Central memory CD4-positive, alpha-beta T cell (primary cell): ENCODE results near the gene CPB1.

Source experiments
- DNase-seq: peaks from one replicate; pipeline ENCODE4 v3.0.0; 2022

CPB1 gene

DNA sequence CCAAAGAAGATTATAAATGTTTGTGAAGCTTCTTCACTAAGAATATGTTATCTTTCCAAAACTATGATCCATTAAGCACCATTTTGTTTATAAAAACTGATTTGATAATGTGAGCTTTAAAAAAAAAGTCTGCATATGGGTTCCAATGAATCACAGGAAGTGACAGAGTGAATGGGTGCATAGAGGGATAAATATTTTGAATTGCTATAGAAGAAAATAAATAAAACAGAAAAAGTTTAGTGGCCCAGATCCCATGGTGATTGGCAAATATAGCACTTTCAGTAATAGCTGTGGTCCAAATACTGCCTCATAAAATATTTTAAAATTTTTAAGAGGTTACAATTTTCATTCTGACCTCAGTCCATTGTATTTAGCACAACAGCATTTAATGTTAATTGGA, 56.6 kb downstream of the CPB1 start:
- no peak for DNase-seq

DNA sequence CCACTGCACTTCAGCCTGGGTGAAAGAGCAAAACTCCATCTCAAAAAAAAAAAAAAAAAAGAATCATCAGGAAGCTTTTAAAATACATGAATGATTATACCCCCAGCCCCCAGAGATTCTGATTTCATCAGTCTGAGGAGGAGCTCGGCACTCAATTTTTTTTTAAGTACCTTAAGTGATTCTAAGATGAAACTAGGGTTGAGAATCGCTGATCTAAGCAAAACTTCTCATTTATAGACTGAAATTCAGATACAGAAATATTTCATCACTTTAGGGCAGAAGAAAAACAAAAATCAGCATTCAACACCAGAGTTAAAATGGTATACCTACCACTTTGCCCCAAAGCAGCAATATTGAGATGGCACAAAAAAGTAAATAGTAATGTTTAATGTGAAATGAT, 62.2 kb downstream of the CPB1 start:
- no peak for DNase-seq

DNA sequence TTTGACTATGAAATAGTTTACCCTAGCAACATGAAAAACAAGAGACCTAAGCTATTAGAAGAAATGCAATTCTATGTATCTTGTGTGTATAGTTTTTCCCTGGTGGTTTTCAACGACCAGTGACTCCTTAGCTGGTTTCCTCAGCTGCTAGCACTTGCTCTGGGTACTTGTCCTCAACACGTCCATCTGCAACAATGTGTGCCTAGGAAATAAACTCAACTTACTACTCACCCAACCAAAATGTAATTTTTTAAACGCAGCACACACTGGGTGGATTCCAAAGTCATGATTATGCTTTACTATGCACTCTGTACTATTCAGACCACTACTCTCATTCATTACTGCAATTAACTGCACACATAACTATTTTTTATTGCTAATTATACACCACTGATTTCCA, 68.5 kb downstream of the CPB1 start:
- no peak for DNase-seq

DNA sequence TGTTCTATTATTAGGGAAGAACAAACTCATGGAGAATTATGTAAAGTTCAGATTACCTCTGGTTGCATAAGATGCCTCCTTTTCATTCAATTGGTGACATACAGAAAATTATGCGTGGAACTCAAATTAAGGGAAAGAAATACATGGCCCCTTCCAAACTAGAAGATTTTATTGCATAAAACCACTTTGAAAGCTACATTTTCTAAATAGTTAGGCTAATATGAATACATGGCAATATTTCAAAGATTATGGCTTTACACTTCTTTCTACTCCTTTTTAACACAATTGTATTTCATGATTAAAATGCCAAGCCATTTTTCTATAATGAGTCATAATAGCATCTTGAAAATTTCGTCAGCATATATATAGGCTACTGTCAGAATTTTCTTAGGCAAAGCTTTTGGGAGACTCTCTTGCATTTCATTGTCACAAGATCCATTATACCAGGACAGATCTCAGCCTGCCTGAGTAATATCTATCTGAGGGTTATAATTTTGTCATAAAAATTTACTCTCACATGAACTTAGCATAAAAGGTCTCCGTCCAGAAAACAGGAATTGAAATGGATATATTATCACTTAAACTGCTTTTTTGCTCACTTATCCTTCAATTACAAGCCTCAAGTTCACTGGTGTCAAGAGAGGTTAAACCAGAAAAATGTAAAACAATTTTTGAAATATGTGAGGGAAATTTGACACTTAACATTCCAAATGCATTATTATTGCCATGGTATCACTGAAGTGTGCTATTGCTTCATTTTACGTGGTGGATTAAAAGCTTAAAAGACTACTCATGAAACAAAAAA, 74.6 kb downstream of the CPB1 start:
- no peak for DNase-seq

DNA sequence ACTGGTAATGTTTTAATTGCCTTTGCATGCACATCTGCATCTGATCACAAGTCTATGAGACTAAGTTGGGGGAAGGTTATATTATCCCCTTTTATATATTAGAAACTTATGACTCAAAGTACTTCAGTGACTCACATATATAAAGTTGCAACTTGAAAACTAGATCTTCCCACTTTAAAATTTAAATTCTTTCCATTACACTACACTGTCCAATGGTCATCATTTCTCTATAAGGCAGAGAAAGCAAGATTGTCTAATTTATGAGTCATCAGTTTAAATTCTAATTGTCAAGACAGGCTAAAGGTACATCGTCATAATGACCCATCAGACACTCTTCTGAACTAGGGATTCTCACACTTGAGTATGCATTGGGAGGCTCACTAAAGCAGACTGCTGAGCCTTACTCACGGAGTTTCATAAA, 75.4 kb downstream of the CPB1 start:
- no peak for DNase-seq

DNA sequence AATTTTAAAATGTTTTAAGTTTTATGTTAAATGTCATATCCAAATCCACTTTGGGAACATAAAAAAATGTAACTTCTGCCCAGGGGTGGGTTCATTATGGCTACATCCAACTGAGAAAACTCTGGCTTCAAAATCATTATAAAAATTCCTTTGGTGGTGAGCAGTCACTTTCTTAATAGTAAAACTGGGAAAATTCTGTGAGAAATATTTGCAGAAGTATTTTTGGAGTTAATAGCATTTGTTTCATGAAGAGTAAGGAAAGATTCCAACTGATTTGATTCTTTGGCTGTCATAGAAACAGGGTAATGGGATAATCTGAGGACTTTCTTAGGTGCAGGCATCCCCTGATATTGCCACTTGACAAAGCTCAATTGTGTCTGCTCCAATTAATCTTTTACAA, 76.3 kb downstream of the CPB1 start:
- DNase-seq, result no peak

DNA sequence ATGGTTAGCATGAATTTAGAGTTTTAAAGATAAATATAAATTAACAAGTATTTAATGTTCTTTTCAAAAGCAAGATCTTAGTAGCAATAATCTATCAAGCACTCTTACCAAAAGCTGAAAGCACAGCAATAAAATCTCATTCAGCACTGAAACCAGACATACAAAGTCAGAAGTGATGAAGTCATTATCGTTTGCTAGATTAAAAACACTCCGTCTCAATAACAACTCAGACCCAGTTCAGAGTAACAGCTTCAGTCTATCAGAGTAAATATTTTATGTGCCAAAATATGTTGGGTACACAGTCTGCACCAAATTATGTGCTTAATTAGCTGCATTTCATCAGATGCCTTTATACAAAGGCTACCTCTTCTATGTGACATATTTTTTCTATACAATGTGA, 79.1 kb downstream of the CPB1 start:
- DNase-seq, result no peak
